Breast epithelium (tissue), 3 donors: ENCODE measurements around the gene QPCTL.

Experiments used
- POLR2A ChIP-seq: fragments of 450-650 bp; IDR thresholded peaks from one replicate; pipeline ENCODE4 v1.6.1; 2016; ENCODE audit warnings: antibody characterized with exemption, mild to moderate bottlenecking, moderate library complexity
- POLR2AphosphoS5 ChIP-seq, 3 donors: sonication (generic); formaldehyde crosslinking; IDR thresholded peaks; one replicate each; pipeline ENCODE4 v1.6.1; 2017; ENCODE audit warnings: antibody characterized with exemption in 3 of 3
- TF ChIP-seq, protein P1 (sequence below), 3 donors: fragments of 450-650 bp; IDR thresholded peaks; one replicate each; pipeline ENCODE4 v1.5.1; 2016 to 2017; ENCODE audit warnings: antibody characterized with exemption in 3 of 3, mild to moderate bottlenecking in 3 of 3, moderate library complexity in 3 of 3

DNA sequence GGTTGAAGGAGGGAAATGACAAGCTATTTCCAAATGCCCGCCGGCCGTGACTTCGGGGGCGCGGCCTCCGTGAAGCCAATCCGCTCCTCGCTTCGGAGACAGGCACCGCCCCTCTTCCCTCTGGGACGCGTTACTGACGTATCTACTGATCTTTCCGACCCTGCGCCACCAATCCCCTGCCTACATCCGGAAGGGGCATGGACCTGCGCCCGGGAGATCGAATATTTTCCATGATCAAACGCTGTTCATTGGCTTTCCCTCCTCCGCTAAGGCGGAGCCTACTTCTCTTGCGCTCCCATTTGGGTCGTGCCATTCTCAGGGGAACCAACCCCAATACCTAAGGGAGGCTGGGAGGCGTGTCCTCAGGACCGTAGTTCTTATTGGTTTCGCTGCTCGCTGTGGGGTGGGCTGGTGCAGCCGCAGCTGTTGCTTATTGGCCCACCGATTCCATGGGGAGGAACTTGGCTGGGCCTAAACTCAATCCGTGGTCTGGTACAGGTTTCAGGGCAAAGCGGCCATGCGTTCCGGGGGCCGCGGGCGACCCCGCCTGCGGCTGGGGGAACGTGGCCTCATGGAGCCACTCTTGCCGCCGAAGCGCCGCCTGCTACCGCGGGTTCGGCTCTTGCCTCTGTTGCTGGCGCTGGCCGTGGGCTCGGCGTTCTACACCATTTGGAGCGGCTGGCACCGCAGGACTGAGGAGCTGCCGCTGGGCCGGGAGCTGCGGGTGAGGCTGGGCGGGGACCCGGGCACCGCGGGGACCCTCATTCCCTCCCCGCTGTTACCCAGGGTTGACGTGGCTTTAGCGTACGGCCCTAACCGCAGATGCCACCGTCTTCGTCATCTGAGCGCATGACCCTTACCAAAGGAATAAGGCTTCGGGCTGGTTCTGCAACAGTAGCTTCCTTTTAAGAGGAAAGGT, at the start of gene QPCTL:
- TF ChIP-seq, protein P1, sequence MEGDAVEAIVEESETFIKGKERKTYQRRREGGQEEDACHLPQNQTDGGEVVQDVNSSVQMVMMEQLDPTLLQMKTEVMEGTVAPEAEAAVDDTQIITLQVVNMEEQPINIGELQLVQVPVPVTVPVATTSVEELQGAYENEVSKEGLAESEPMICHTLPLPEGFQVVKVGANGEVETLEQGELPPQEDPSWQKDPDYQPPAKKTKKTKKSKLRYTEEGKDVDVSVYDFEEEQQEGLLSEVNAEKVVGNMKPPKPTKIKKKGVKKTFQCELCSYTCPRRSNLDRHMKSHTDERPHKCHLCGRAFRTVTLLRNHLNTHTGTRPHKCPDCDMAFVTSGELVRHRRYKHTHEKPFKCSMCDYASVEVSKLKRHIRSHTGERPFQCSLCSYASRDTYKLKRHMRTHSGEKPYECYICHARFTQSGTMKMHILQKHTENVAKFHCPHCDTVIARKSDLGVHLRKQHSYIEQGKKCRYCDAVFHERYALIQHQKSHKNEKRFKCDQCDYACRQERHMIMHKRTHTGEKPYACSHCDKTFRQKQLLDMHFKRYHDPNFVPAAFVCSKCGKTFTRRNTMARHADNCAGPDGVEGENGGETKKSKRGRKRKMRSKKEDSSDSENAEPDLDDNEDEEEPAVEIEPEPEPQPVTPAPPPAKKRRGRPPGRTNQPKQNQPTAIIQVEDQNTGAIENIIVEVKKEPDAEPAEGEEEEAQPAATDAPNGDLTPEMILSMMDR (IDR thresholded peaks at IDR 0.05): no peak
- TF ChIP-seq POLR2A (no peak), POLR2AphosphoS5 (IDR thresholded peaks at IDR 0.05) (peak in 2 of 3 donors; percentile 30 to 34)
